GM12878 (cell line): ENCODE data around the gene FAM187B. TPM values are rescaled to one million over a fixed set of nuclear protein-coding genes. Genes with fewer than 3 reads are reported as not detected.

Experiments
- ATAC-seq: fragments of 200-7000 bp; cut with Tn5 transposase; 3 replicates; pipeline ENCODE4 v1.9.1; 2020; ENCODE audit warnings: mild to moderate bottlenecking, moderate library complexity
- BruUV-seq: library from RNA; stranded (reverse); fragments of 400-500 nt; replicated peaks from 2 replicates; lab custom pipeline; 2021; lab: Mats Ljungman, UMichigan
- CTCF ChIA-PET: fragments of 300-600 bp; sonication (Branson Sonifier 250); formaldehyde crosslinking; extraction: SDS; loops from one replicate; lab custom pipeline; 2021; ENCODE audit warnings: inconsistent platforms; lab: Yijun Ruan, JAX
- POLR2A ChIA-PET: fragments of 350-600 bp; formaldehyde crosslinking; extraction: SDS; loops from one replicate; lab custom pipeline; 2021; ENCODE audit warnings: inconsistent platforms; lab: Charles Lee
- RAD21 ChIA-PET: fragments of 300-600 bp; sonication (Branson Sonifier 250); formaldehyde crosslinking; loops from one replicate; lab custom pipeline; 2023; ENCODE audit warnings: antibody characterized with exemption; ENCODE audit not compliant: unreplicated experiment; lab: Charles Lee
- SMC1A ChIA-PET: fragments of 300-600 bp; sonication (Branson Sonifier 250); formaldehyde crosslinking; loops from one replicate; lab custom pipeline; 2023; ENCODE audit not compliant: unreplicated experiment, uncharacterized antibody; lab: Charles Lee
- DNase-seq: peaks from one replicate; pipeline ENCODE4 v3.0.0-alpha.2; 2011; ENCODE audit warnings: low read depth, low spot score
- FAIRE-seq: peaks from 3 replicates; lab custom pipeline; 2011; peaks lifted over from hg19 to GRCh38; lab: Jason Lieb, UNC
- H2AFZ ChIP-seq: 2 replicates; pipeline ENCODE4 v1.6.0; 2011; ENCODE audit warnings: low read depth, low read length, control low read depth; ENCODE audit not compliant: control insufficient read depth
- H3K27ac ChIP-seq: 2 replicates; pipeline ENCODE4 v1.5.1; 2011; ENCODE audit warnings: control low read depth; ENCODE audit not compliant: control insufficient read depth, insufficient read depth
- H3K27me3 ChIP-seq, 2 experiments: replicated peaks in 1 of 2; 2 replicates each; pipeline versions ENCODE4 v1.6.0 to v1.6.1; 2011; ENCODE audit warnings: low read length in 1 of 2; ENCODE audit not compliant: control insufficient read depth in 2 of 2, insufficient read depth in 2 of 2
- H3K36me3 ChIP-seq, 2 experiments: 2 replicates each; pipeline ENCODE4 v1.5.1; 2011; ENCODE audit warnings: low read length in 1 of 2; ENCODE audit not compliant: control insufficient read depth in 2 of 2, insufficient read depth in 2 of 2
- H3K4me1 ChIP-seq: 2 replicates; pipeline ENCODE4 v1.6.1; 2011; ENCODE audit warnings: mild to moderate bottlenecking, low read length, moderate library complexity, mixed read lengths; ENCODE audit not compliant: control insufficient read depth, insufficient read depth
- H3K4me2 ChIP-seq: 2 replicates; pipeline ENCODE4 v1.6.0; 2011; ENCODE audit warnings: control low read depth; ENCODE audit not compliant: control insufficient read depth, insufficient read depth
- H3K4me3 ChIP-seq: fragments of 200-600 bp; sonication (generic); 2 replicates; pipeline ENCODE4 v1.5.1; 2016
- H3K79me2 ChIP-seq: 2 replicates; pipeline ENCODE4 v1.6.0; 2011; ENCODE audit warnings: low read length; ENCODE audit not compliant: control insufficient read depth, insufficient read depth
- H3K9ac ChIP-seq: 2 replicates; pipeline ENCODE4 v1.8.0; 2011; ENCODE audit warnings: low read length, control low read depth, mixed read lengths; ENCODE audit not compliant: control insufficient read depth, insufficient read depth
- H3K9me3 ChIP-seq: replicated peaks from 3 replicates; pipeline ENCODE4 v1.5.1; 2011; ENCODE audit warnings: mild to moderate bottlenecking, low read length; ENCODE audit not compliant: control insufficient read depth, insufficient read depth
- H4K20me1 ChIP-seq: 2 replicates; pipeline ENCODE4 v1.6.0; 2011; ENCODE audit not compliant: control insufficient read depth, insufficient read depth
- BACH1 ChIP-seq: fragments of 450-650 bp; IDR thresholded peaks from 2 replicates; pipeline ENCODE4 v1.6.1; 2017; ENCODE audit warnings: mild to moderate bottlenecking, borderline replicate concordance
- CHD1 ChIP-seq: IDR thresholded peaks from 2 replicates; pipeline ENCODE4 v1.6.1; 2012; ENCODE audit warnings: low read depth, low read length, improper control_type of control experiment
- ETV6 ChIP-seq, 2 experiments: fragments of 450-650 bp in 1 of 2; IDR thresholded peaks in 1 of 2; conservative IDR thresholded peaks in 1 of 2; 2 replicates each; pipeline ENCODE4 v1.6.1; 2014; ENCODE audit warnings: antibody characterized with exemption in 1 of 2, borderline replicate concordance in 1 of 2, low read depth in 1 of 2, mild to moderate bottlenecking in 1 of 2, moderate library complexity in 1 of 2
- MYB ChIP-seq: fragments of 150-350 bp; IDR thresholded peaks from 2 replicates; pipeline ENCODE4 v1.6.1; 2014; ENCODE audit warnings: mild to moderate bottlenecking, low read depth, low read length, borderline replicate concordance
- POLR2AphosphoS5 ChIP-seq: IDR thresholded peaks from 2 replicates; pipeline ENCODE4 v1.6.1; 2011; ENCODE audit warnings: mild to moderate bottlenecking, low read length, inconsistent platforms
- TARDBP ChIP-seq: IDR thresholded peaks from 2 replicates; pipeline ENCODE4 v1.6.1; 2016; ENCODE audit warnings: borderline replicate concordance
- TCF7 ChIP-seq: IDR thresholded peaks from 2 replicates; pipeline ENCODE4 v1.6.1; 2014; ENCODE audit warnings: antibody characterized with exemption, borderline replicate concordance
- ZBED1 ChIP-seq: IDR thresholded peaks from 2 replicates; pipeline ENCODE4 v1.6.1; 2016; ENCODE audit warnings: borderline replicate concordance
- ZNF274 ChIP-seq: IDR thresholded peaks from one replicate; pipeline ENCODE4 v1.8.0; 2011; ENCODE audit not compliant: insufficient read length, insufficient read depth
- WGBS: methylation state at CpG from one replicate; pipeline ENCODE4 v1.1.6; 2016; ENCODE audit warnings: low lambda C conversion rate; ENCODE audit not compliant: insufficient replicate concordance, insufficient coverage; ENCODE audit errors: missing lambda C conversion rate; 5-methylcytosine and 5-hydroxymethylcytosine counted together
- in situ Hi-C: fragments of 300-500 bp; cut with MboI; formaldehyde crosslinking; loops from 9 replicates; pipeline ENCODE4 v1.14.3; 2018; ENCODE audit warnings: mixed read lengths
- intact Hi-C: fragments of 100-400 bp; cut with micrococcal nuclease; formaldehyde crosslinking; loops from one replicate; pipeline ENCODE4 v1.14.2; 2022; ENCODE audit not compliant: unreplicated experiment
- polyA plus RNA-seq, 11 experiments: library from polyadenylated mRNA; depleted of rRNA in 4 of 11; unstranded in 6 of 11; stranded (reverse) in 5 of 11; fragments of >200 nt; fragmentation: Nextera tagmentation in 4 of 11; fragmentation: Illumina TruSeq in 1 of 11; extraction: Ambion mirVana in 4 of 11; extraction: Trizol in 1 of 11; gene quantifications; 1 replicate in 1 of 11; 2 replicates in 10 of 11; pipeline versions ENCODE4 v1.2.1 to v1.2.3, GENCODE V29; 2011 to 2016; ENCODE audit warnings: inconsistent platforms in 2 of 11, missing spikeins in 2 of 11, low read depth in 1 of 11
- total RNA-seq, 4 experiments: library from RNA; depleted of rRNA in 3 of 4; stranded (reverse); fragments of >200 nt in 3 of 4; fragmentation: Illumina TruSeq in 1 of 4; extraction: Trizol in 1 of 4; gene quantifications; 2 replicates each; pipeline versions ENCODE4 v1.2.1 to v1.2.3, GENCODE V29; 2013 to 2021
- TF ChIP-seq, protein P1 (sequence below): fragments of 450-650 bp; formaldehyde crosslinking; IDR thresholded peaks from 2 replicates; pipeline ENCODE4 v1.5.0; 2022; ENCODE audit warnings: mild to moderate bottlenecking, missing genetic modification characterization
- TF ChIP-seq, protein P2 (sequence below): fragments of 450-650 bp; IDR thresholded peaks from 2 replicates; pipeline ENCODE4 v1.6.1; 2017; ENCODE audit warnings: mild to moderate bottlenecking
- TF ChIP-seq, protein P3 (sequence below): fragments of 450-650 bp; IDR thresholded peaks from 2 replicates; pipeline ENCODE4 v1.6.1; 2016; ENCODE audit warnings: mild to moderate bottlenecking
- TF ChIP-seq, protein P4 (sequence below): fragments of 450-650 bp; conservative IDR thresholded peaks from 2 replicates; pipeline ENCODE4 v1.6.1; 2017; ENCODE audit warnings: mild to moderate bottlenecking, moderate library complexity
- TF ChIP-seq, protein P5 (sequence below): fragments of 150-350 bp; IDR thresholded peaks from 2 replicates; pipeline ENCODE4 v1.6.1; 2014; ENCODE audit warnings: mild to moderate bottlenecking, low read depth, low read length

Gene FAM187B
- total and polyA plus RNA-seq, 10 of the 15 experiments (the other 5 are each of a cell fraction or from before 2014, with no cell fraction given), result 0.05 TPM; not detected in 9

DNA sequence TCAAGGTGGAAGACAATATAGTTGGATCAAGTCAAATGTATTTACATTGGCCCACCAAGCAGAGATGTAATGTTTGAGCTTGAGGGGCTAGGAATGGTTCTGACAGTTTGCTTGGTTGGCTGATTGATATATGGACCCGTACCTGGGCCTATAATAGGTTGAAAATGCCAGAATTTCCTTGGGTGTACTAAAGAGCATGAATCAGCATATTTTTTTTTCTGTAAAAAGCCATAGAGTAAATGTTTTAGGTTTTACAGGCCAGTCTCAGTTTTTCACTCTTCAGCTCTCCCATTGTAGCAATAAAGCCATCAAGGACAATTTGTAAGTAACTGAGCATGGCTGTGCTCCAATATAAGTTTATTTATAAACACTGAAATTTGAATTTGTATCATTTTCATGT lies 47.2 kb downstream of the FAM187B start:
- FAIRE-seq (no peak), DNase-seq (no peak), ATAC-seq (no peak)
- no peak for TF ChIP-seq ZNF274
- no peak for TF ChIP-seq TCF7
- TF ChIP-seq, protein P1, sequence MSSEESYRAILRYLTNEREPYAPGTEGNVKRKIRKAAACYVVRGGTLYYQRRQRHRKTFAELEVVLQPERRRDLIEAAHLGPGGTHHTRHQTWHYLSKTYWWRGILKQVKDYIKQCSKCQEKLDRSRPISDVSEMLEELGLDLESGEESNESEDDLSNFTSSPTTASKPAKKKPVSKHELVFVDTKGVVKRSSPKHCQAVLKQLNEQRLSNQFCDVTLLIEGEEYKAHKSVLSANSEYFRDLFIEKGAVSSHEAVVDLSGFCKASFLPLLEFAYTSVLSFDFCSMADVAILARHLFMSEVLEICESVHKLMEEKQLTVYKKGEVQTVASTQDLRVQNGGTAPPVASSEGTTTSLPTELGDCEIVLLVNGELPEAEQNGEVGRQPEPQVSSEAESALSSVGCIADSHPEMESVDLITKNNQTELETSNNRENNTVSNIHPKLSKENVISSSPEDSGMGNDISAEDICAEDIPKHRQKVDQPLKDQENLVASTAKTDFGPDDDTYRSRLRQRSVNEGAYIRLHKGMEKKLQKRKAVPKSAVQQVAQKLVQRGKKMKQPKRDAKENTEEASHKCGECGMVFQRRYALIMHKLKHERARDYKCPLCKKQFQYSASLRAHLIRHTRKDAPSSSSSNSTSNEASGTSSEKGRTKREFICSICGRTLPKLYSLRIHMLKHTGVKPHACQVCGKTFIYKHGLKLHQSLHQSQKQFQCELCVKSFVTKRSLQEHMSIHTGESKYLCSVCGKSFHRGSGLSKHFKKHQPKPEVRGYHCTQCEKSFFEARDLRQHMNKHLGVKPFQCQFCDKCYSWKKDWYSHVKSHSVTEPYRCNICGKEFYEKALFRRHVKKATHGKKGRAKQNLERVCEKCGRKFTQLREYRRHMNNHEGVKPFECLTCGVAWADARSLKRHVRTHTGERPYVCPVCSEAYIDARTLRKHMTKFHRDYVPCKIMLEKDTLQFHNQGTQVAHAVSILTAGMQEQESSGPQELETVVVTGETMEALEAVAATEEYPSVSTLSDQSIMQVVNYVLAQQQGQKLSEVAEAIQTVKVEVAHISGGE (CRISPR knock-in tag), result no peak
- TF ChIP-seq, protein P2, sequence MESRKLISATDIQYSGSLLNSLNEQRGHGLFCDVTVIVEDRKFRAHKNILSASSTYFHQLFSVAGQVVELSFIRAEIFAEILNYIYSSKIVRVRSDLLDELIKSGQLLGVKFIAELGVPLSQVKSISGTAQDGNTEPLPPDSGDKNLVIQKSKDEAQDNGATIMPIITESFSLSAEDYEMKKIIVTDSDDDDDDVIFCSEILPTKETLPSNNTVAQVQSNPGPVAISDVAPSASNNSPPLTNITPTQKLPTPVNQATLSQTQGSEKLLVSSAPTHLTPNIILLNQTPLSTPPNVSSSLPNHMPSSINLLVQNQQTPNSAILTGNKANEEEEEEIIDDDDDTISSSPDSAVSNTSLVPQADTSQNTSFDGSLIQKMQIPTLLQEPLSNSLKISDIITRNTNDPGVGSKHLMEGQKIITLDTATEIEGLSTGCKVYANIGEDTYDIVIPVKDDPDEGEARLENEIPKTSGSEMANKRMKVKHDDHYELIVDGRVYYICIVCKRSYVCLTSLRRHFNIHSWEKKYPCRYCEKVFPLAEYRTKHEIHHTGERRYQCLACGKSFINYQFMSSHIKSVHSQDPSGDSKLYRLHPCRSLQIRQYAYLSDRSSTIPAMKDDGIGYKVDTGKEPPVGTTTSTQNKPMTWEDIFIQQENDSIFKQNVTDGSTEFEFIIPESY, result no peak
- no peak for TF ChIP-seq ETV6 (conservative IDR thresholded peaks at IDR 0.05 in 1 of 2, IDR thresholded peaks at IDR 0.05 in 1 of 2; ENCODE audit: borderline replicate concordance in 1 of 2, low read depth in 1 of 2)
- TF ChIP-seq MYB, result no peak
- TF ChIP-seq, protein P3, sequence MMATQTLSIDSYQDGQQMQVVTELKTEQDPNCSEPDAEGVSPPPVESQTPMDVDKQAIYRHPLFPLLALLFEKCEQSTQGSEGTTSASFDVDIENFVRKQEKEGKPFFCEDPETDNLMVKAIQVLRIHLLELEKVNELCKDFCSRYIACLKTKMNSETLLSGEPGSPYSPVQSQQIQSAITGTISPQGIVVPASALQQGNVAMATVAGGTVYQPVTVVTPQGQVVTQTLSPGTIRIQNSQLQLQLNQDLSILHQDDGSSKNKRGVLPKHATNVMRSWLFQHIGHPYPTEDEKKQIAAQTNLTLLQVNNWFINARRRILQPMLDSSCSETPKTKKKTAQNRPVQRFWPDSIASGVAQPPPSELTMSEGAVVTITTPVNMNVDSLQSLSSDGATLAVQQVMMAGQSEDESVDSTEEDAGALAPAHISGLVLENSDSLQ, result no peak
- no peak for TF ChIP-seq ZBED1
- TF ChIP-seq, protein P4, sequence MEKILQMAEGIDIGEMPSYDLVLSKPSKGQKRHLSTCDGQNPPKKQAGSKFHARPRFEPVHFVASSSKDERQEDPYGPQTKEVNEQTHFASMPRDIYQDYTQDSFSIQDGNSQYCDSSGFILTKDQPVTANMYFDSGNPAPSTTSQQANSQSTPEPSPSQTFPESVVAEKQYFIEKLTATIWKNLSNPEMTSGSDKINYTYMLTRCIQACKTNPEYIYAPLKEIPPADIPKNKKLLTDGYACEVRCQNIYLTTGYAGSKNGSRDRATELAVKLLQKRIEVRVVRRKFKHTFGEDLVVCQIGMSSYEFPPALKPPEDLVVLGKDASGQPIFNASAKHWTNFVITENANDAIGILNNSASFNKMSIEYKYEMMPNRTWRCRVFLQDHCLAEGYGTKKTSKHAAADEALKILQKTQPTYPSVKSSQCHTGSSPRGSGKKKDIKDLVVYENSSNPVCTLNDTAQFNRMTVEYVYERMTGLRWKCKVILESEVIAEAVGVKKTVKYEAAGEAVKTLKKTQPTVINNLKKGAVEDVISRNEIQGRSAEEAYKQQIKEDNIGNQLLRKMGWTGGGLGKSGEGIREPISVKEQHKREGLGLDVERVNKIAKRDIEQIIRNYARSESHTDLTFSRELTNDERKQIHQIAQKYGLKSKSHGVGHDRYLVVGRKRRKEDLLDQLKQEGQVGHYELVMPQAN, result no peak
- TF ChIP-seq POLR2AphosphoS5, result no peak
- no peak for TF ChIP-seq CHD1
- TF ChIP-seq TARDBP, result no peak
- TF ChIP-seq, protein P5, sequence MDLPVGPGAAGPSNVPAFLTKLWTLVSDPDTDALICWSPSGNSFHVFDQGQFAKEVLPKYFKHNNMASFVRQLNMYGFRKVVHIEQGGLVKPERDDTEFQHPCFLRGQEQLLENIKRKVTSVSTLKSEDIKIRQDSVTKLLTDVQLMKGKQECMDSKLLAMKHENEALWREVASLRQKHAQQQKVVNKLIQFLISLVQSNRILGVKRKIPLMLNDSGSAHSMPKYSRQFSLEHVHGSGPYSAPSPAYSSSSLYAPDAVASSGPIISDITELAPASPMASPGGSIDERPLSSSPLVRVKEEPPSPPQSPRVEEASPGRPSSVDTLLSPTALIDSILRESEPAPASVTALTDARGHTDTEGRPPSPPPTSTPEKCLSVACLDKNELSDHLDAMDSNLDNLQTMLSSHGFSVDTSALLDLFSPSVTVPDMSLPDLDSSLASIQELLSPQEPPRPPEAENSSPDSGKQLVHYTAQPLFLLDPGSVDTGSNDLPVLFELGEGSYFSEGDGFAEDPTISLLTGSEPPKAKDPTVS, result no peak
- no peak for TF ChIP-seq BACH1
- H3K9me3 ChIP-seq, result peaks cover 7% of the 10 kb centered on the region
- no peaks in the 10 kb centered on the region for H3K27me3 ChIP-seq
- ChIA-PET SMC1A (interaction anchor here (0.8 kb wide), 1 partner anchor 15 kb away, joined by 3 read pairs; no protein-coding TSS in a partner anchor), CTCF (interaction anchor here (0.9 to 1.3 kb wide), 2 partner anchors 12 to 18 kb away, joined by 3 read pairs; no protein-coding TSS in a partner anchor), RAD21 (no interaction called here), POLR2A (interaction anchor here (0.6 to 1.2 kb wide), 3 partner anchors 9 to 781 kb away, joined by 3 read pairs; no protein-coding TSS in a partner anchor)
- no peak overlapping the region for H3K4me3 ChIP-seq
- H3K4me1 ChIP-seq, result no peaks in the 10 kb centered on the region
- WGBS, result 20% methylated on average over 1 of the region's 1 CpG
- H3K36me3 ChIP-seq, result no peaks in the 10 kb centered on the region
- no TSS peak for BruUV-seq
- intact Hi-C loops, result no loop called here
- H3K79me2 ChIP-seq, result no peaks in the 10 kb centered on the region
- H3K27ac ChIP-seq, result no peak overlapping the region
- no peak overlapping the region for H3K4me2 ChIP-seq
- H2AFZ ChIP-seq, result no peak overlapping the region
- in situ Hi-C loops, result no loop called here
- no peaks in the 10 kb centered on the region for H4K20me1 ChIP-seq
- no peak overlapping the region for H3K9ac ChIP-seq
